Kidney capillary endothelial cell (primary cell): ENCODE data around the gene TMEM17.
A peak's percentile ranks its signal among the peaks of the same experiment; 100 is the strongest.
"Not testable (repeated sequence)": the region's sequence is repeated elsewhere in the genome, so short reads cannot be mapped to it uniquely, and the experiment has no call there.

ENCODE experiments used
- DNase-seq: peaks from one replicate; pipeline ENCODE4 v3.0.0-alpha.2; 2018; ENCODE audit warnings: low spot score

Gene TMEM17, protein sequence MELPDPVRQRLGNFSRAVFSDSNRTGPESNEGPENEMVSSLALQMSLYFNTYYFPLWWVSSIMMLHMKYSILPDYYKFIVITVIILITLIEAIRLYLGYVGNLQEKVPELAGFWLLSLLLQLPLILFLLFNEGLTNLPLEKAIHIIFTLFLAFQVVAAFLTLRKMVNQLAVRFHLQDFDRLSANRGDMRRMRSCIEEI

DNA sequence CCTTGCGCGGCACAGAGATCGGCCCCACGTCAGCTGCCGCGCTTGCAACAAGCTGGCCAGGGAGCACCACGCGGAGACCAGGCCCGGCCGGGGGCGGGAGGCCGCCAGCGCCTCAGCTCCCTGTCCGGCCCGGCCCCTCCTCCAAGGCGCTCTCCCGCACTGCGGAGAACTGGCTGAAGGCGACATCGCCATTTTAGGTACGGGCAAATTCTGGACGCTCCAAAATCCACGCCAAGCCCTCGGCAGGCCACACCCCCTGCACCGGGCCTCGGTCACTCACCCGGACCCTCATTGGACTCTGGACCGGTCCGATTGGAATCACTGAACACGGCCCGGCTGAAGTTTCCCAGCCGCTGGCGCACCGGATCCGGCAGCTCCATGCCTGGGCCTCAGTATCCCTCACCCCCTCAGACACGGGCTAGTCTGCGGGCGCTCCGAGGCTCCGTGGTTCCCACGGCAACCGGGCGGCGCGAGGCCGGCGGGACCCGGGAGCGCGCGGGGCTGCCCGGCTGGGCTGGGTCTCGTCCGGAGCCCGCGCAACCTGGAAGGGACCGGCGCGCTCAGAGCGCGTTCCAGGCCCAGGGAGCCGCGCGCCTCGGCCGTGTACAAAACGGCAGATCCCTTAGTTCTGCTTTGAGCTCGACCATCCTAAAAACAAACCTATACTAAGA, at the start of gene TMEM17:
Gene TMEM17, minus strand, starts transcription at position 446 of the 671 bp plus-strand sequence. Its CDS starts 66 bp downstream, at position 380.
- peak; percentile 80 for DNase-seq

DNA sequence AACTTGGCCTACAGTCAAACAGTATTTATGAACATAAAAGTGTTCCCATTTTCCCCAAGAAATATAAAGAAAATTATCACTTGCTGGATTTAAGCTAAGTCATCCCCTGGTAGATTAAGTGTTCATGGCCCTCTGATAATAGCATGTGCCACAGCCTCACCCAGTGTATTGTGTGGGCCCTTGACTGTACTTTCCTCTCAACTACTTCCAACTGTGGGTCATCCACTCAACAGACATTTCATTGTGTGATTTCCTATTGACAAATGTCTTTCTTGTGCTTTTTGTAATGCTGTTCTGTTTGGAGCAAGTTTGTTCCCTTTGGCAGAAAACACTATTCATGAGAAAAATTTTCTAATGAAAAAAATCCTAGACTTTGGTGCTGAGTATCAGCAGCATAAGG, 48.4 kb upstream of the TMEM17 start:
- DNase-seq: no peak

DNA sequence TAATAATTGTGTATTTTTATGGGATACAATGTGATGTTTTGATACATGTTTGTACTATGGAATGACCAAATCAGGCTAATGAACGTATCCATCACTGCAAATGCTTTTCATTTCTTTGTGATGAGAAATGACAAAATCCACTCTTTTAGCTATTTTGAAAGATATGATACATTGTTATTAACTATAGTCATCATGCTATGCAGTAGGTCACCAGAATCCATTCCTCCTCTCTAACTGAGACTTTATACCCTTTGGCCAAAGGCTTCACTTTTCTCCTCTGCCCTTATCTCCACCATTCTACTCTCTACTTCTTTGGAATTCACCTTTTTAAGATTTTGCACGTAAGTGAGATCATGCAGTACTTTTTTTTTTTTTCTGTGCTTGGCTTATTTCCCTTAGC, 44.5 kb upstream of the TMEM17 start:
- DNase-seq: no peak

DNA sequence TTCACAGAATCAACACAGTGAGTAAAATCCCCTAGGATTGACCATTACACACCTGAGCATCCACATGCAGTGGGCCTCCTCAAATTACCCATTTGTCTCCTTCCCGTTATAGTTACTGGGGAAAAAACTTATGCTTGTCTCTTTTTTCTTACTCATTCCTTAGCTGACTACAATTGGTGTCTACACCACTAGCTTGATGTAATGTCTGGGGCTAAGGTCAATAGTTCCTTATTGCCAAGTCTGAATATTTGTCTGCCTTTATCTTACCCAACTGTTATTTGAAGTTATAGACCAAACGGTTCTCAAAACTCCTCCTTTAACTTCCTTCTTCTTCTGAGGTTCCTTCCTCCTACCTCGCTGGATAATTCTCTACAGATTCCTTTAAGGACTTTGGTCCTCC, 41.9 kb upstream of the TMEM17 start:
- DNase-seq: no peak

DNA sequence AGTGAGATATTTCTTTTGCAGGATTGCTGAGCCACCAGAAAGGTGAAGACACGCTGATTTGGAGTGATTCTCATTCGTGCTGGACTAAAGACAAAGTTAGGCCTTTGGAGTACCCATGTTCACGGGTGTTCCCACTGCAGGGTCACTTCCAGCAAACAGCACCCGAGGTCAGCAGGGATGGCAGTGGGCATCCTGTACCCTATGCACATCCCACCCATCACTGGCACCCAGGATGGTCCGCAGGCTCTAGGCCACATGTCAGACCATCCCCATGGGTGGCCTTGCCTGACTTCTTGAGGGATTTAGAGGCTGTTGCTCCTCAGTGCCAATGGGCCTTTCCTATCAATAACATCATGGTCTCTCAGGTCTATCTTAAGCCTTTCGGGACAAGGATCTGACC, 39.3 kb upstream of the TMEM17 start:
- DNase-seq: no peak

DNA sequence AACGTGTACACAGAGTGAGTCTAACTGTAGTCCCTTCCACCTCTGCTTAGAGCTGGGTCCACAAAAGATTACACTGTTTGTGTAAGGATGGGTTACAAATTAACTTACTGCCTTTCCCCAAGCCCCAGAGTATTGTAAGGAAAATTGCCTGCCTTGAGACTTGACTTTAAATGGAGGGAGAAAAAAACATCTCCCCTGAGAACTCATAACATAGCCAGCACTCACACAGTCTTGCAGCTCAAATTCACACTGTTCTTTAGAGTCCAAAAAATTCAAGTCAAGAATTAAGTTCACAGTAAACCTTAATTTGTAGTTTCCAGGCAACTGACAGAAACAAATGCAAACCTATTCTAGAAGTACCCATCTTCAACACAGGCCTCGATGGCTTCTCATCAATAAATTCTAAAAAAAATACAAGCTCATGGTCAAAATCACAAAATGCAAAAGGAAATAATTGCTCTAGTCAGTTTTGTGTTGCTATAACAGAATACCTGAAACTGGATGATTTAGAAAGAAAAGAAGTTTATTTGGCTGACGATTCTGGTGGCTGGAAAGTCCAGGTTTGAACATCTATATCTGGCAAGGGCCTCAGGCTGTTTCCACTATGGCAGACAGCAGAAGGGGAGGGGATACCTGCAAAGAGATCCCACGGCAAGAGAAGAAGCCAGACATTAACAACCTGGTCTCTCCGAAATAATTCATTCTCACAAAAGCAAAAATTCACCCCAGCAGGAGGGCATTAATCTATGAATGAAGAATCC, 34.6 kb upstream of the TMEM17 start:
- no peak for DNase-seq

DNA sequence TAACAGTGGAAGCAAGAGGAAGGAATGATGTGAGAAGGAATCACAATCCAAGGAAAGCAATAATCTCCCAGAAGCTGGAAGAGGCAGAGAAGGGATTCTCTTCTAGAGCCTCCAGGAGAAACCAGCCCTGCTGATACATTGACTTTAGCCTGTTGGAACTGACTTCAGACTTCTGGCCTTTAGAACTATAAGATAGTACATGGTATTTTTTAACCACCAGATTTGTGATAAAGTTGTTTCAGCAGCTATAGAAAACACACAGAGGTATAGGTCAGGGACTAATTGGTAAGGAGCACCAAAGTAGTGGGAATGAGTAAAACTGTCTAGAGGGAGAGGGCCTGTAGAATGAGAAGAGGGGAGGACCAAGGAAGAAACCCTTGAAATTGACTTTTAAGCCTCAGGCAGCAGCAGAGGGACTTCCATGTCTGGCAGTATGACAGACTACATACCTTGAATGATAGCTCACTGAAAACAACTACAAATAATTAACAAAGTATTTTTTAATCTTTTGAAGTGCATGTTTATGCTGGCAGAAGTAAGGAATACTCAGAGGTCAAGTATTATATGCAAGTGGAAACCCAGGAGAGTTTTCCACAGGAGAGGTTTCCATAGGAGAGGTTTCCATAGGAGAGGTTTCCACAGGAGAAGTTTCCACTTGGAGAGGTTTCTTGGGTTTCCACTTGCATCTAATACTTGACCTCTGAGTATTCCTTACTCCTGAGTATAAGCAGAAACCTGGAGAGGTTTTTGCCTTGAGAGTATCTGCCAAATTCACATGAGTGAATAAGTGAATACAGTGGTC, 33.8 kb upstream of the TMEM17 start:
- no peak for DNase-seq

DNA sequence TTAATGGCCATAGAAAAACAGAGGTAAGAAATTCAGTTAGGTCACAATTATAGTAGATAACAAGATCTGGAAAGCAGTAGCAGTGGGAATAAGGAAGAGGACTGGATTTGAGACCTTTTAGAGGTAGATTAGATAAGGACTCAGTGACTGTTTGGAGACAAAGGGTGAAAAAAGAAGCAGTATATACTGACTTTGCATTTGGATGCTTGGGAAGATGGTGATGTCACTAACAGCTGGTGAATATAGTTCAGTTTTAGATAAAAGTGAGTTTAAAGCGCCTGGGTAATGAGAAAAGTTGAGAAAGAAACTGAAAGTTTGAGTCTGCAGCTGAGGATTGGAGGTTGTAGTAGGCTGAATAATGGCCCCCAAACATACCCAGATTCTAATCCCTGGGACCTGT, 32.8 kb upstream of the TMEM17 start:
- no peak for DNase-seq

DNA sequence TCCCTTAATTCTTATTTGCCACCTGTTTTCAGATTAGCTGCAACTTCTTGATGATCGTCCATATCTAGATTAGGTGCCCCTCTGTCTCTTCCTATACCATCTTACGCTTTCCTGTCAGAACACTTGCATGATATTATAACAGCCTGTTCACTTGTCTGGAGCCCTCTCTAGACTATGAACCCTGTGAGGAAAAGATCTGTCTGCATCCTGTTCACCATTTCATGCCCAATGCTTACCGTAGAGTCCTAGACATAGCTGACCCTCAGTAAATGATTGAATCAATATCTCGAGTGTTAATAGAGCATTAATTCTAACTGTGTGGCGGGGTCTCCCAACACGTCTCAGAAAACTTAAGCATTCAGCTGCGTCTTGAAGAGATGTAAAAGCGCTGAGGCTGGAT, 31.8 kb upstream of the TMEM17 start:
- no peak for DNase-seq

DNA sequence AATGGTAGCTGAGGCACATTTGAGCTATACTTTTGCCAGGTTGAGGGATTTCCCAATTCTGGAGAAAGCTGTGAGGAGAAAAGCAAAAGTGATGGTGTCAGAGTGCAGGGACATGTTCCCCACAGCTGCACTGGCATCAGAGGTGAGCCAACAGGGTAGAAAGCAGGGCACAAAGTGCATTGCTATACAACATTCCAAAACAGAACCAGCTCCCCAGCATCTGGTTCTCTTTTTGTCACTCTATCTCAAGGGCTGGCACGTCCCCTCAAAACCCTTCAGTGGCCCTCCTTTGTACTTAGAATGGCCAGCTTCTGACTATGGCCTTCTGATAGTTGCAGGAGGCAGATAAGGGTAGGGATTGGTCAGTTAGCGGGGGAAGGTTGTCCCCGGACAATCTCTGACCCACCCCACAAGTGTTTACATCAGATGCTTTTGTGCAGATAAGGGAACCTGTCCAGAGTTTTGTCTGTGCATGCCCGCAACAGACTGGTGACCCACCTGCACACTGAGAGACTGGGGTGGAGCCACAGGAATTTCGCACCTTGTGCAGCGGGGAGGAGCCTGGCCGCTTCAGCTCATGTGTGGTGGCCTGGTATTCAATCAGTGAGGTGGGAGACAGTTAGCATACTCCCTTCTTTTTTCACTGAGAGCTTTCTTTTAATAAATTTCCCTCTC, 31.0 kb upstream of the TMEM17 start:
- no peak for DNase-seq

DNA sequence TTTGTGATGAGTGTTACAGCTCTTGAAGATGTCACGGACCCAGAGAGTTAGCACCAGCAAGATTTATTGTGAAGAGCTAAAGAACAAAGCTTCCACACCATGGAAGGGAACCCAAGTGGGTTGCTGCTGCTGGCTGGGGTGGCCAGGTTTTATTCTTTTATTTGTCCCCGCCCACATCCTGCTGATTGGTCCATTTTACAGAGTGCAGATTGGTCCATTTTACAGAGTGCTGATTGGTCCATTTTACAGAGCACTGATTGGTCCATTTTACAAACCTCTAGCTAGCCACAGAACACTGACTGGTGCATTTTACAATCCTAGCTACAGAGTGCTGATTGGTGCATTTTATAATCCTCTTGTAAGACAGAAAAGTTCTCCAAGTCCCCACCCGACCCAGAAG, 29.5 kb upstream of the TMEM17 start:
- DNase-seq: not testable (repeated sequence)

DNA sequence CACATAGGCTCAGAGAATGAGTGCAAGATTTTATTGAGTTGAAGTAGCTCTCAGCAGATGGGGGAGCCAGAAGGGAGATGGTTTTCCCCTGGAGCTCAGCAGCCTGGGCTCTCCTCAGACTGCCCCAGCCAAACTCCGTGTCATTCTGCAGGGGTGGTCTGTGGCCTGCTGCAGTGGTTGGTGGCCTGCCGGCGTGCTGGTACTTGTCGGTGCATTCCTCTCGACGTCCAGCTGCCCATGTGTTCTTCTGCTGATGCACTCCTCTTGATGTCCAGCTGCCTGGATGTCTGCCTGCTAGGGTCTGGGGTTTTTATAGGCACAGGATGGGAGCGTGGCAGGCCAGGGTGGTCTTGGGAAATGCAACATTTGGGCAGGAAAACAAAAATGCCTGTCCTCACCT, 25.6 kb upstream of the TMEM17 start:
- DNase-seq: no peak

DNA sequence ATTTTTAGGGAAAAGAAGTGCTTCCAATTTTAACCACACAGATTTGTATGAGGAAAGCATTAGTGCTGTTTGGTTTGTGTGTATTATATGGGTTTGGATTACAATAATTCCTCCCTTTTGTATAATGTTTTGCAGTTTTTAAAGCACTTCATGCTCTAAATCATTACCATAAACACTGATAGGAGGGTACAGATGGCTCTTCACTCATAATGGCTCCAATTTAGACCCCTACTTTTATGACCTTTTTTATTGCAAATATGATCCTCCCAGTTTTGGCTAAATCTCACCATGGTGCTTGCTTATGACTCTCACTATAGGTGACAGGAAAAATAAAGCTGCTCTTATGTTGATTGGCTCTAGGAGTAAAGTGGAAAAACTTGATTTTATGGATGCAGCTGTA, 23.8 kb upstream of the TMEM17 start:
- no peak for DNase-seq

DNA sequence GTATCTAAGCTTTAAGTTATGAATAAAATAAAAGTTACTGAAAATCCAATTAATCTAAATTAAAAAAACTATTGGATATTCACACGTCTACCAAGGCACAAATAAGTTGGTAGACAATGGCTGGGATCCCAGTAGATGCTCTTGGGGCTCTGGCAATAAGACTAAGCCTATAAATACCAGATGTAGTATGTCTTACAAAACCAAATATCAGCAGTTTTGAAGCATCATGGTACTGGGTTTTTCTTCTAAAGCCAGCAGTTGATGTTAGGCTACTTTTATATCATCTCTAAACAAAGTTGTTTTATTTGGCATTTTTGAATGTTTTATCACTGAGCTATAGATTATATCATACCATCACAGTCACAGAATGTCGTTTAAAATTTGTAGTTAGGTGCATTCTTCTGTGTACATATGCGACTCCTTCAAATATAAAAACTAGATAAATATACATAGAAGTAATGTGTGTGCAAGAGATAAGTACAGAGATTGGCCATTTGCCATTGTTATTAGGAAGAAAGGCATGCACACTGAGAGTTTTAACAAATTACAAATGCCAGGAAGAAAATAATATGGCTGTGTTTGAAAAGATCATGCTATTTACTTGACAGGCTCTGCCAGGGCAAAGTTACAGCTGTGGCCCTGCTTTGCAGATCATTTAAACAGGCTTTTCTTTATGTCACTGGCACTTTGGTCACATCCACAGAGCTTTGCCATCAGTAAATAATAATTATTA, 21.6 kb upstream of the TMEM17 start:
- DNase-seq: no peak

DNA sequence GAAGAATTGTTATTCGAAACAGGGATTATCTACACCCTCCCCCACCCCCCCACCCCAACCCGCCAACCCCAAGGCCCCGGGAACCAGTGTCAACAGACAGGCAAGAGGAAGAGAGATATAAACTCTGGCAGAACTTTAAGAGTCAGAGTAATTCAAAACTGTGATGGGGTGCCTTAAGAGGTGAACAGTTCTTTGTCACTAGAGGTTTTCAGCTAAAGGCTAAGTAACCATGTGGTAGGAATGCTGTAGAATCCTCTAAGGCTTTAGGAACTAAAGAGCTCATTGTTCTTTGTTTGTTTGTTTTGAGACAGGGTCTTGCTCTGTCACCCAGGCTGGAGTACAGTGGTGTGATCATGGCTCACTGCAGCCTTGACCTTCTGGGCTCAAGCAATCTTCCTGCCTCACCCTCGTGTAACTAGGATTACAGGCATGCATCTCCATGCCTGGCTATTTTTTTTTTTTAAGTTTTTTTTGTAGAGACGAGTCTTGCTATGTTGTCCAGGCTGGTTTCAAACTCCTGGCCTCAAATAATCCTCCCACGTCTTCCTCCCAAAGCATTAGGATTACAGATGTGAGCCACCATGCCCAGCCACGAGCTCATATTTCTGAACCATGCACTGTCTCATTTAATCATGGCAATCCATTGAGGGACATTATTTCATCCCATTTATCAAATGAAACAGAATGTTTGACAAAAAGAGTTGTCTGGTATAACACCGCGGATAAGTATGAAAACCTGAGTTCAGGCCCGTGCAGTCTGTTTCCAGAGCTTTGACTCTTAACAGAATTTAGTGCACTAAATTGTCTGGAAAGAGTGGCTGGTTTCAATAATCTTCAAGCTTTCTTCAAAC, 20.8 kb upstream of the TMEM17 start:
- DNase-seq: no peak

DNA sequence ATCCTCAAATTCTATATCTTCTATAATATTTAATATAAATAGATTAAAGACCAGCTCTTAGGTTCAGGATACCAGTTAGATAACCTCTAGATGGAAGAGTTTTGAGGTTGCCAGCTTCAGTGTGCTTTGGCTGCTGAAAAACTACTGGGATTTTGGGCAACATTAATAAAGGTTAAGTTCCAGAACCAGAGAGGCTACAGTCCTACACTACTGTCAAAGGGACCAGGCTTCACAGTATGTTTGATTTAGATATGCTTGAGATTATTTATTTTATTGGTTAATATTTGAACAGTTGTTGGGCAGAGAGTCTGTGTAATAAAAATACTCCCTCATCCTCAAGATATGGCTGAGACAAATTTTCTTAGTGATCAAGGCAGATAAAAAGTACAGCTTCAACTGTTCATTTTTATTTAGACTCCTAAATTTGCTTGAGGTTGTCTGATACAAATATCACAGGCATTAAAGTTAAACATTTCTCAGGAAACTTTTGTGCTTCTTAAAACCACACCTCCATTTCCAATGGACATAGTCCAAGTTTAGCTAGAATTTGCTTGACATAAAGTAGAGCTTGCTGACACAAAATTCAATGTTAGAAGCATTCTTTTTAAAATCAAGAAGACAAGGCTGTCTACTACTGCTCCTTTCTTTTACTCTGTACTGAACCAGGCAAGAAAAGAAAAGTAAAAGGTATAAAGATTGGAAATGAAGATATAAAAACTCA, 19.7 kb upstream of the TMEM17 start:
- no peak for DNase-seq

DNA sequence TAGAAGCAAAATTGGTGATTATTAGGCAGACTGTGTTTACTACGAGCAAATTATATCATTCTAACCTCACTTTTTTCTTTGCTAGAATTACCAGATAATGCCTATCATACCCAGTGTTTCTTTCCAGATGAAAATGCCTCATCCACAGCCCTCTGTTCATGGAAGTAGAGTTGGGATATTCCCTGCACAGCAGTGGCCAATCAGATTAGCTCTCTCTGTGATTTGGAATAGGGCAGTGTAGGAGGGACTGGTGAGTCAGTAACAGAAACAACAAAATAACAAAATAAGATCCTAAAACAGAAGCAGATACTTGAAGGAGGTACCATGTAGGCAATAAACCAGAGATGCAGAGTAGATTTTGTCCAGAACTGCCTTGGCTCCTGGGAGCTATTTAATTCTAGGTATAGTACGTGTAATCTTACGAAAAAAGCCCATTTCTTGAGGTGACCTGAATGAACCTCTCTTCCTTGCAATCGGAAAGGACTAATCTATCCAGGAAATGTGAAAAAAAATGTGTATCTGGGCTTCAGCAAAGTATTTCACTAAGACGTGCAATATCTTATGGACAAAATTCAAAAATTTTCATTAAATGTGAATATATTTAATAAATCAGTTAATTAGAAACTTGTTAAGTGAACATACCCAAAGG, 18.4 kb upstream of the TMEM17 start:
- no peak for DNase-seq

DNA sequence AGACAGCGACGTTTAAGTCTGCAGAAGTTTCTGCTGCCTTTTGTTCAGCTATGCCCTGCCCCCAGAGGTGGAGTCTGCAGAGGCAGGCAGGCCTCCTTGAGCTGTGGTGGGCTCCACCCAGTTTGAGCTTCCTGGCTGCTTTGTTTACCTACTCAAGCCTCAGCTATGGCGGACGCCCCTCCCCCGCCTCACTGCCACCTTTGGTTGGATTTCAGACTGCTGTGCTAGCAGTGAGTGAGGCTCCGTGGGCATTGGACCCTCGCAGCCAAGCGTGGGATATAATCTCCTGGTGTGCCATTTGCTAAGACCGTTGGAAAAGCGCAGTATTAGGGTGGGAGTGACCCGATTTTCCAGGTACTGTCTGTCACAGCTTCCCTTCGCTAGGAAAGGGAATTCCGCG, 15.1 kb upstream of the TMEM17 start:
- DNase-seq: not testable (repeated sequence)

DNA sequence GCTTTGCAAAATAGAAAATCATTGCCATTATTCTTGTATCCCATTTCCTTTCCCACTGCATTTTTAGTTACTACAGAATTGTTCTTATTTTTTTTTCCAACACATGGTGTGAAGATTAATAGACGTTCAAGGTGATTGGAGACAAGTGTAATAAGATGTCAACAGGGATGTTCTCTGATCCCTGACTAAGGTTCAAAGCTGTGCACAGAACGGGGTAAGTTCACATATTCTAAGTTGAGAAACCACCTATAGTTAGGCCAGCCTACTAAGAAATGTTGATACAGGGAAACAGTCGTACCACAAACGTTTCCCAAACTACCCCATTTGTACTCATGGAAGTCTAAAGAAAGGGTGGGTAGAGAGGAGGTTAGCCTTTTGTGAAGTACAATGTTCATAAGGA, 6.4 kb upstream of the TMEM17 start:
- DNase-seq: no peak
